Epithelial cell of esophagus (primary cell): ENCODE data around the gene ALKAL2.

Source experiments
- DNase-seq: peaks from one replicate; pipeline ENCODE4 v3.0.0; 2010; ENCODE audit warnings: low read depth
- H3K4me3 ChIP-seq: 2 replicates; pipeline ENCODE4 v1.5.1; 2011; ENCODE audit warnings: mild to moderate bottlenecking, low read length, control low read depth
- TF ChIP-seq, protein P1 (sequence below): IDR thresholded peaks from 2 replicates; pipeline ENCODE4 v1.5.1; 2011; ENCODE audit warnings: low read depth, mild to moderate bottlenecking, low read length, control low read depth, inconsistent platforms; ENCODE audit not compliant: insufficient read depth; ENCODE audit errors: missing control alignments

ALKAL2 gene

DNA sequence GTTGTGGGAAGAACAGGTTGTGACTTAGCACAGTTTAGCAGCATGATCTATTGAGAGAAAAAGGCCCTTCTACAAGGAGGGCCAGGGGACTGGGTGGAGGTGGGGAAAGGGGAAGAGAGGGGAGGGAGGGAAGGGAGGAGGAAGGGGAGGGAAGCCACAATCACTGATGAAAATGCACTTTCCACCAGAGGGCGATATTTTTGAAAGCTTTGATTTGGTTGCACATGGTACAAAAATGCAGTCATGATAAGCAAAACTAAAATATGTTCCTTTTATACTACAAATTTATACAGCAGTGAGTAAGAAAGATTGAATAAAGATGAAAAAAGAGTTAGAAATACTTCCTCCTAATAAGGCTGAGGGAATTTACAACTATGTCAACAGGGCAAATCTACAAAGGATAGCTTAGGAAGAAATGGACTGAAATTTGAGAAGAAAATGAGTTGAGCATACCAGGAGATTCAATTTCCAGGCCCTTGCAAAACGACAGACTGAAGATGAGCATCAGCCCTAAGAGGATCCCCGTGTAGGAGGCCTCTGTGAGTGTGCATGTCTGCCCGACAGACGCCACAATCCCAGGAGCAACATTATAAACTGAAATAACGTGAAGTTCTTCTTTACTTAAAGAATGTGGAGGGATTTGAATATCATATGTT, 41.3 kb downstream of the ALKAL2 start:
- no peak overlapping the region for H3K4me3 ChIP-seq
- TF ChIP-seq, protein P1, sequence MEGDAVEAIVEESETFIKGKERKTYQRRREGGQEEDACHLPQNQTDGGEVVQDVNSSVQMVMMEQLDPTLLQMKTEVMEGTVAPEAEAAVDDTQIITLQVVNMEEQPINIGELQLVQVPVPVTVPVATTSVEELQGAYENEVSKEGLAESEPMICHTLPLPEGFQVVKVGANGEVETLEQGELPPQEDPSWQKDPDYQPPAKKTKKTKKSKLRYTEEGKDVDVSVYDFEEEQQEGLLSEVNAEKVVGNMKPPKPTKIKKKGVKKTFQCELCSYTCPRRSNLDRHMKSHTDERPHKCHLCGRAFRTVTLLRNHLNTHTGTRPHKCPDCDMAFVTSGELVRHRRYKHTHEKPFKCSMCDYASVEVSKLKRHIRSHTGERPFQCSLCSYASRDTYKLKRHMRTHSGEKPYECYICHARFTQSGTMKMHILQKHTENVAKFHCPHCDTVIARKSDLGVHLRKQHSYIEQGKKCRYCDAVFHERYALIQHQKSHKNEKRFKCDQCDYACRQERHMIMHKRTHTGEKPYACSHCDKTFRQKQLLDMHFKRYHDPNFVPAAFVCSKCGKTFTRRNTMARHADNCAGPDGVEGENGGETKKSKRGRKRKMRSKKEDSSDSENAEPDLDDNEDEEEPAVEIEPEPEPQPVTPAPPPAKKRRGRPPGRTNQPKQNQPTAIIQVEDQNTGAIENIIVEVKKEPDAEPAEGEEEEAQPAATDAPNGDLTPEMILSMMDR = peak; percentile 59
- DNase-seq = peak; percentile 68

DNA sequence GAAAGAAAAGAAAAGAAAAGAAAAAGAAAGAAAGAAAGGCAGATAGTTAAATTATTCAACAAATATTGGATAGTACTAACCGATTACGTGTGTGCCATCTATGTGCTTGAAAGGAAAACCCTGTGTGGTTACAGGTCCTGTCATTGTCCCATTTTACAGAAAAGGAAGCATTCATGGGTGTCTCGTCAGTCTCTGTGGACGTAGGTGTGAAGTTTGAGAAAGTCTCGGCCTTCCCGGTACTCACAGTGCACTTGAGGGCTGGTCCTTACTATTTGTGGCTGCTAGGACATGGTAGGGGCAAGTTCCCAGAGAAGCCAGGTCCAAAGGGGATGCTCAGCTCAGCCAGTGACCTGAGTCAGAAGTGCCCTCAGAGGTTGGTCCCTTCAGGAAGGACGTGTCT, 43.3 kb downstream of the ALKAL2 start:
- no peak overlapping the region for H3K4me3 ChIP-seq
- TF ChIP-seq, protein P1 = no peak
- no peak for DNase-seq

GRCh38 chr2:238869-239268, 49.0 kb downstream of the ALKAL2 start:
- TF ChIP-seq, protein P1 = no peak
- no peak for DNase-seq
- H3K4me3 ChIP-seq = no peak overlapping the region

- TF ChIP-seq, protein P1 = no peak
- DNase-seq = no peak
Observed at GRCh38 chr2:238431-238830, 49.5 kb downstream of the ALKAL2 start.

DNA sequence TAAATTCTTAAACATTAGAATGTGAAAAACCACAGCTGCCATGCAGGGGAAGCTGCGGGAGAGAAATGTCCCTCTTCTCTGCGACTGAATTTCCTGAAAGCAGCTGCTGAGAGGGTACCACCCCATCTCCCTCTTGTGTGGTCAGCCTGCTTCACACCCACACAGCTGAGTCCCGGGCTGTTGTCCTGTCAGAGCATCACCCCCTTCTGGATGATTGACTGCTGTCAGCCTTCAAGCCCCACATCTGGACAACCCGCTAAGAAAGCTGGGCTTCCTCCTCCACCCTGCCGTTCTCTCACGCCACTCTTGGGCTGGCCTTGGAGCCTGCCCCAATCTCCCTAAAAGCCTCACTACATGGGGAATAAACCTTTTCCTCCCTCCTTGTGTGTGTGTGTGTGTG, 50.0 kb downstream of the ALKAL2 start:
- no peak overlapping the region for H3K4me3 ChIP-seq
- TF ChIP-seq, protein P1 = no peak
- no peak for DNase-seq

More at GRCh38 chr2:238431-238830, 49.5 kb downstream of the ALKAL2 start:
- no peak overlapping the region for H3K4me3 ChIP-seq

- TF ChIP-seq, protein P1 = no peak
- DNase-seq = no peak
- H3K4me3 ChIP-seq = no peak overlapping the region
Observed at GRCh38 chr2:236993-237539, 50.8 kb downstream of the ALKAL2 start.

- TF ChIP-seq, protein P1 = no peak
- no peak overlapping the region for H3K4me3 ChIP-seq
Observed at GRCh38 chr2:234421-234820, 53.5 kb downstream of the ALKAL2 start.

More at GRCh38 chr2:234421-234820, 53.5 kb downstream of the ALKAL2 start:
- DNase-seq = no peak
